ENCODE results near the gene SORCS2. TPM values are rescaled to one million over a fixed set of nuclear protein-coding genes. Genes with fewer than 3 reads are reported as not detected.

SORCS2 gene
- polyA plus RNA-seq, 4 donors = 5.8 to 64.8 (median 8.9) TPM

- no peak for DNase-seq (ENCODE audit: low read depth in 4 of 4, low spot score in 3 of 4)
These were observed 440.6 kb downstream of the SORCS2 start for GRCh38 chr4:7632971-7633370.

GRCh38 chr4:7634661-7635251 lies 442.4 kb downstream of the SORCS2 start:
- DNase-seq (ENCODE audit: low read depth in 4 of 4, low spot score in 3 of 4) = no peak

- DNase-seq (ENCODE audit: low read depth in 4 of 4, low spot score in 3 of 4) = no peak
These were observed 443.3 kb downstream of the SORCS2 start for GRCh38 chr4:7635445-7636239.

- no peak for DNase-seq (ENCODE audit: low read depth in 4 of 4, low spot score in 3 of 4)
These were observed 443.8 kb downstream of the SORCS2 start for GRCh38 chr4:7636240-7636508.

- no peak for DNase-seq (ENCODE audit: low read depth in 4 of 4, low spot score in 3 of 4)
These were observed 444.8 kb downstream of the SORCS2 start for GRCh38 chr4:7637139-7637538.

GRCh38 chr4:7637971-7638370 lies 445.6 kb downstream of the SORCS2 start:
- DNase-seq (ENCODE audit: low read depth in 4 of 4, low spot score in 3 of 4) = no peak

- DNase-seq (ENCODE audit: low read depth in 4 of 4, low spot score in 3 of 4) = no peak
These were observed 446.2 kb downstream of the SORCS2 start for GRCh38 chr4:7638489-7638888.

- no peak for DNase-seq (ENCODE audit: low read depth in 4 of 4, low spot score in 3 of 4)
These were observed 446.8 kb downstream of the SORCS2 start for GRCh38 chr4:7638984-7639789.

- no peak for DNase-seq (ENCODE audit: low read depth in 4 of 4, low spot score in 3 of 4)
These were observed 447.8 kb downstream of the SORCS2 start for GRCh38 chr4:7640136-7640535.

GRCh38 chr4:7641712-7642111 lies 449.4 kb downstream of the SORCS2 start:
- no peak for DNase-seq (ENCODE audit: low read depth in 4 of 4, low spot score in 3 of 4)

- no peak for DNase-seq (ENCODE audit: low read depth in 4 of 4, low spot score in 3 of 4)
These were observed 450.6 kb downstream of the SORCS2 start for GRCh38 chr4:7642741-7643458.

GRCh38 chr4:7645158-7645557 lies 452.8 kb downstream of the SORCS2 start:
- DNase-seq (ENCODE audit: low read depth in 4 of 4, low spot score in 3 of 4) = no peak

GRCh38 chr4:7645956-7646355 lies 453.6 kb downstream of the SORCS2 start:
- no peak for DNase-seq (ENCODE audit: low read depth in 4 of 4, low spot score in 3 of 4)

GRCh38 chr4:7646384-7647061 lies 454.2 kb downstream of the SORCS2 start:
- DNase-seq (ENCODE audit: low read depth in 4 of 4, low spot score in 3 of 4) = no peak

- DNase-seq (ENCODE audit: low read depth in 4 of 4, low spot score in 3 of 4) = no peak
These were observed 454.8 kb downstream of the SORCS2 start for GRCh38 chr4:7647186-7647585.

- no peak for DNase-seq (ENCODE audit: low read depth in 4 of 4, low spot score in 3 of 4)
These were observed 455.5 kb downstream of the SORCS2 start for GRCh38 chr4:7647600-7648543.

- DNase-seq (ENCODE audit: low read depth in 4 of 4, low spot score in 3 of 4) = no peak
These were observed 456.4 kb downstream of the SORCS2 start for GRCh38 chr4:7648544-7649395.

- DNase-seq (ENCODE audit: low read depth in 4 of 4, low spot score in 3 of 4) = no peak
These were observed 457.0 kb downstream of the SORCS2 start for GRCh38 chr4:7649411-7649740.
